Cardiac muscle cell (in vitro differentiated cells and primary cell): Measurements from ENCODE around the gene PPP1CC. TPM values are rescaled to one million over a fixed set of nuclear protein-coding genes. Genes with fewer than 3 reads are reported as not detected.

Experiments used
- DNase-seq, 2 donors: peaks; one replicate each; pipeline versions ENCODE4 v3.0.0 to v3.0.0-alpha.2; 2010 to 2017; ENCODE audit warnings: low read depth in 1 of 2, low spot score in 1 of 2
- H3K27ac ChIP-seq: fragments of 200-600 bp; sonication (generic); 2 replicates; pipeline ENCODE4 v1.5.1; 2016
- H3K27me3 ChIP-seq: fragments of 200-600 bp; sonication (generic); 2 replicates; pipeline ENCODE4 v1.6.0; 2016; ENCODE audit warnings: control low read depth
- H3K36me3 ChIP-seq: fragments of 200-600 bp; sonication (generic); 2 replicates; pipeline ENCODE4 v1.5.1; 2016; ENCODE audit warnings: control low read depth
- H3K4me1 ChIP-seq: fragments of 200-600 bp; sonication (generic); 2 replicates; pipeline ENCODE4 v1.8.1; 2017; ENCODE audit warnings: low read depth, mild to moderate bottlenecking, mixed run types
- H3K4me3 ChIP-seq: fragments of 200-600 bp; sonication (generic); 2 replicates; pipeline ENCODE4 v1.5.1; 2016; ENCODE audit warnings: mild to moderate bottlenecking
- H3K9me3 ChIP-seq: fragments of 200-600 bp; sonication (generic); 2 replicates; pipeline ENCODE4 v1.5.1; 2017; ENCODE audit warnings: low read depth, mild to moderate bottlenecking, control low read depth
- CTCF ChIP-seq: IDR thresholded peaks from 2 replicates; pipeline ENCODE4 v1.5.1; 2012; ENCODE audit warnings: low read depth, mild to moderate bottlenecking, low read length
- polyA plus RNA-seq: library from polyadenylated mRNA; unstranded; fragments of >200 nt; fragmentation: Nextera tagmentation; extraction: Ambion mirVana; gene quantifications from 2 replicates; pipeline ENCODE4 v1.2.1, GENCODE V29; 2016
- total RNA-seq: library from RNA; depleted of rRNA; stranded (reverse); fragments of >200 nt; gene quantifications from 2 replicates; pipeline ENCODE4 v1.2.3, GENCODE V29; 2016

PPP1CC gene
- 118 and 150 TPM in 2 replicates for total RNA-seq
- polyA plus RNA-seq = 85.2 and 124 TPM in 2 replicates

- Histone ChIP-seq H3K36me3 (no peaks in the 10 kb centered on the region), H3K27me3 (no peaks in the 10 kb centered on the region), H3K27ac (peak within 1 kb of the TSS; percentile 93), H3K4me3 (peak within 1 kb of the TSS; percentile 96), H3K4me1 (peaks cover 43% of the 10 kb centered on the region), H3K9me3 (no peaks in the 10 kb centered on the region)
- no peak for TF ChIP-seq CTCF
- DNase-seq = peak; percentile 96 to 98
Observed at GRCh38 chr12:110742718-110743570, at the start of gene PPP1CC. PPP1CC (minus strand) TSS chr12:110742891; CDS start chr12:110742707, 184 bp downstream.

GRCh38 chr12:110791589-110791988 lies 48.9 kb upstream of the PPP1CC start:
- Histone ChIP-seq H3K9me3 (no peaks in the 10 kb centered on the region), H3K27ac (no peak overlapping the region), H3K36me3 (no peaks in the 10 kb centered on the region), H3K4me3 (no peak overlapping the region), H3K4me1 (no peaks in the 10 kb centered on the region), H3K27me3 (no peaks in the 10 kb centered on the region)
- no peak for DNase-seq
- no peak for TF ChIP-seq CTCF

GRCh38 chr12:110790301-110790700 lies 47.6 kb upstream of the PPP1CC start:
- DNase-seq = peak in 1 of 2 donors; percentile 77
- Histone ChIP-seq H3K27me3 (no peaks in the 10 kb centered on the region), H3K36me3 (no peaks in the 10 kb centered on the region)

GRCh38 chr12:110786012-110786411 lies 43.3 kb upstream of the PPP1CC start:
- H3K27me3 ChIP-seq = no peaks in the 10 kb centered on the region
- H3K9me3 ChIP-seq = no peaks in the 10 kb centered on the region
- H3K27ac ChIP-seq = no peak overlapping the region
- DNase-seq = no peak
- no peaks in the 10 kb centered on the region for H3K36me3 ChIP-seq
- TF ChIP-seq CTCF = no peak
- no peak overlapping the region for H3K4me3 ChIP-seq
- no peaks in the 10 kb centered on the region for H3K4me1 ChIP-seq

More at GRCh38 chr12:110790301-110790700, 47.6 kb upstream of the PPP1CC start:
- Histone ChIP-seq H3K4me3 (no peak overlapping the region), H3K9me3 (no peaks in the 10 kb centered on the region), H3K27ac (no peak overlapping the region), H3K4me1 (no peaks in the 10 kb centered on the region)
- TF ChIP-seq CTCF = no peak

- no peaks in the 10 kb centered on the region for H3K4me1 ChIP-seq
- no peaks in the 10 kb centered on the region for H3K36me3 ChIP-seq
- H3K27me3 ChIP-seq = no peaks in the 10 kb centered on the region
- no peak for DNase-seq
- no peak for TF ChIP-seq CTCF
- H3K27ac ChIP-seq = no peak overlapping the region
- H3K9me3 ChIP-seq = no peaks in the 10 kb centered on the region
- H3K4me3 ChIP-seq = no peak overlapping the region
Observed at GRCh38 chr12:110785240-110785639, 42.5 kb upstream of the PPP1CC start.
